ENCODE results near the gene CLCA2.

CLCA2 gene

DNA sequence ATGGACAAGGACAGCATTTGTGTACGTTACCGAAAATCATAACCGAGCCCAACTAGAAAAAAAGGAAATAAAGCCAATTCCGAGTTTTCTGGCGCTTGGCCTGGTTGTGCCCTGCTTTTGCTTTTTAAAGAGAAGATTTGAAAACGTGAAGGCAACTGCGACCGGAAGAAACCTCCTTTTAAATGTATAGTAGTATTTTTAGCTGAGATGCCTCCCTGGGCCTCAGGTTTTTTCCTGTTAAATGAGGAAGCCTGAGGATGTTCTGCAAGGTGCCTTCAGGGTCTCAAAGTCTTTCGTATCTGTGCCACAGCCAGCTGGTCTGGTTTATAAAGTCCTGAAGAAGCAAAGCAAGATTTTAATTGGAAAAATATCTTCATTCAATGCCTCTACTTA is 27.5 kb upstream of the CLCA2 start:
- in situ Hi-C loops (cut with MboI; ENCODE audit: low sequenced_read_pairs, unreplicated experiment) = loop anchor here (25.0 kb wide), 1 partner anchor 691 kb away; no protein-coding TSS in a partner anchor
- TF ChIP-seq, protein P1, sequence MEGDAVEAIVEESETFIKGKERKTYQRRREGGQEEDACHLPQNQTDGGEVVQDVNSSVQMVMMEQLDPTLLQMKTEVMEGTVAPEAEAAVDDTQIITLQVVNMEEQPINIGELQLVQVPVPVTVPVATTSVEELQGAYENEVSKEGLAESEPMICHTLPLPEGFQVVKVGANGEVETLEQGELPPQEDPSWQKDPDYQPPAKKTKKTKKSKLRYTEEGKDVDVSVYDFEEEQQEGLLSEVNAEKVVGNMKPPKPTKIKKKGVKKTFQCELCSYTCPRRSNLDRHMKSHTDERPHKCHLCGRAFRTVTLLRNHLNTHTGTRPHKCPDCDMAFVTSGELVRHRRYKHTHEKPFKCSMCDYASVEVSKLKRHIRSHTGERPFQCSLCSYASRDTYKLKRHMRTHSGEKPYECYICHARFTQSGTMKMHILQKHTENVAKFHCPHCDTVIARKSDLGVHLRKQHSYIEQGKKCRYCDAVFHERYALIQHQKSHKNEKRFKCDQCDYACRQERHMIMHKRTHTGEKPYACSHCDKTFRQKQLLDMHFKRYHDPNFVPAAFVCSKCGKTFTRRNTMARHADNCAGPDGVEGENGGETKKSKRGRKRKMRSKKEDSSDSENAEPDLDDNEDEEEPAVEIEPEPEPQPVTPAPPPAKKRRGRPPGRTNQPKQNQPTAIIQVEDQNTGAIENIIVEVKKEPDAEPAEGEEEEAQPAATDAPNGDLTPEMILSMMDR (IDR thresholded peaks at IDR 0.05; ENCODE audit: borderline replicate concordance, control extremely low read depth, extremely low read depth, insufficient read depth, missing control alignments) = no peak
- no peak for DNase-seq (ENCODE audit: low spot score)

DNA sequence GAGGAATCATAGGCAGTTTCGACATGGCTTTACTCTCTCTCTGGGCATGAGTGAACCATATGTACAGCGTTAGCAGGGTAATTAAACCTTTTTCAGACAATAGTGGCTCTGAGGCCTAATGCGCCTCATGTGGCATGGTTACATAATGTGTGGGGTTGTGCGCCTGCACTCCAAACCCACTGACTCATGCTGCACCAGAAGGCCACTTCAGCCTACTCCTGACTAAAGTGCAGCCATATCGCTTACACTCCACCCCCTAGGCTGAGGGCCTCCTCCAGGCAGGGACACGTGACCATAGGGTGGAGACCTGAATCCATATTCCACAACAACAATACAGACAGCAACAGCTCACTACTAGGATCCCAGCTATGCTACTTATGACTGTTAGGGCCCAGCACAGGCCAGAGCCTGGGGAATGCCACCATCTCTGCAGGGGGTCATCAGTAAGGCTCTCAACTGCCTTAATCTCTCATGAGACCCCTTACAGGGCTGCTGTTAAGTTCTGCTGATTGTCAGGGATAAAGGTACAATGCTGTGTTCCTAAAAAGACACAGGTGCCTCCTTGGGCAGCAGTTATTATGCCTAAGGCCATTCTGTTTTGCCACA is 14.5 kb upstream of the CLCA2 start:
- TF ChIP-seq, protein P1 (IDR thresholded peaks at IDR 0.05; ENCODE audit: borderline replicate concordance, control extremely low read depth, extremely low read depth, insufficient read depth, missing control alignments) = no peak
- no peak for DNase-seq (ENCODE audit: low spot score)
- in situ Hi-C loops (cut with MboI; ENCODE audit: low sequenced_read_pairs, unreplicated experiment) = no loop called here

DNA sequence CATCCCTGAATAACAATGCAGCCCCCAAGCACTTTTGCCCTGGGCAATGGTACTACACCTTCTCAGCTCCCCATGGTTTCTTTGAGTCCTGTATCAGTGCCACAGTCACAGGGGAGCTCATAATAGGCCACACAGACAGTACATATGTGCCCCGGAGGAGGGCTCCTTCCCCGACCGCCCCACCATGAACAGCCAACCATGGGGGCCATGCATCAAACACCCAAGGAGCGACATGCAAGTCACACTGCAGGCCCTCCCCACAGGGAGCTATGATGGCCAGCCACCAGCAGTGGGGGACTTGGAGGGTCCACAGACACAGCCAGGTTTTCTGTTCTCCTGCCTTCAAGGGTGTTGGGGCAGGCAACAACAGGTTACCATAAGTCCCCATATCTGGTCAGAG is 13.1 kb upstream of the CLCA2 start:
- in situ Hi-C loops (cut with MboI; ENCODE audit: low sequenced_read_pairs, unreplicated experiment) = no loop called here
- no peak for DNase-seq (ENCODE audit: low spot score)
- TF ChIP-seq, protein P1 (IDR thresholded peaks at IDR 0.05; ENCODE audit: borderline replicate concordance, control extremely low read depth, extremely low read depth, insufficient read depth, missing control alignments) = no peak

DNA sequence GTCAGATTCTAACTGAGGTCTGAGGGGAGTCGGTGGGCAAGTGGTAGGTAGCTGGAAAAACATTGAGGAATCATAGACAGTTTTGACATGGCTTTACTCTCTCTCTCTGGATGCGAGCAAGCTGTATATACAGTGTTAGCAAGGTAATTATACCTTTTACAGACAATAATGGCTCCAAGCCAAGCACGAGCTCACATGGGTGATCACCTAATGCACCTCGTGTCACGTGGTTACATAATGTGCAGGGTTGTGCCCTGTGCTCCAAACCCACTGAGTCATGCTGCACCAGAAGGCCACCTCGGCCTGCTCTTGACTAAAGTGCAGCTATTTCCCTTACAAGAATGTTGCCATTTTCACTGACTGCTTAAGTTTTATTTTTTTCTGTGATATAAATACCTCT is 7.6 kb upstream of the CLCA2 start:
- in situ Hi-C loops (cut with MboI; ENCODE audit: low sequenced_read_pairs, unreplicated experiment) = no loop called here
- no peak for DNase-seq (ENCODE audit: low spot score)
- TF ChIP-seq, protein P1 (IDR thresholded peaks at IDR 0.05; ENCODE audit: borderline replicate concordance, control extremely low read depth, extremely low read depth, insufficient read depth, missing control alignments) = no peak

DNA sequence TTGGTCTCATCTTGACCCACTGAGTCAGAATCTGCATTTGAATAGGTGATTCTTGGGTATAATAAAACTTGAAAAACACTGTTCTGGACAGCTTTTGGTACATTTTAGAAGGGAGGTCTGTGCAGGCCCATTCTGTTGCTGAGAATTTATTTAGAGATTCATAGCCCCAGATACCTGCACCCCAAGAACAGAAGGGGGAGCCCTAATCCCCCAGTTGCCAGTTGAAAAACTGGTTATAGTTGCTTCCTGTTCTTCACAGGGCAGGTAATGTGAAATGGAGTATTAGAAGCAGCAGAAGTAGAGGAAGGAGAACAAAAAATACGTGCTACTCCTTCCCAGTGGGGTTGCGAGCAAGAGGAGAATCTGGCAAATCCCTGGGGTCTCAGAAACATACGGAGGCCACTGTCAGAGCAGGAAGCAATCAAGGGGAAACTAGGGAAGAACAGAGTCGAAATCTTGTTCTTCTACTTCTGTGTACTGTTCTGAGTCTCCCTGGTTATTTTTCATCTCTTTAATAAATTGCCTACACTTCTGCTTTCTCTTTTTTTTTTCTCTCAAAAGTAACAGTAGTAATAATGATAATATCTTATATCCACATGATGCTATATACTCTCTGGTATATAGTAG is 4.6 kb upstream of the CLCA2 start:
- TF ChIP-seq, protein P1 (IDR thresholded peaks at IDR 0.05; ENCODE audit: borderline replicate concordance, control extremely low read depth, extremely low read depth, insufficient read depth, missing control alignments) = peak; percentile 54
- in situ Hi-C loops (cut with MboI; ENCODE audit: low sequenced_read_pairs, unreplicated experiment) = no loop called here
- peak; percentile 69 for DNase-seq (ENCODE audit: low spot score)

DNA sequence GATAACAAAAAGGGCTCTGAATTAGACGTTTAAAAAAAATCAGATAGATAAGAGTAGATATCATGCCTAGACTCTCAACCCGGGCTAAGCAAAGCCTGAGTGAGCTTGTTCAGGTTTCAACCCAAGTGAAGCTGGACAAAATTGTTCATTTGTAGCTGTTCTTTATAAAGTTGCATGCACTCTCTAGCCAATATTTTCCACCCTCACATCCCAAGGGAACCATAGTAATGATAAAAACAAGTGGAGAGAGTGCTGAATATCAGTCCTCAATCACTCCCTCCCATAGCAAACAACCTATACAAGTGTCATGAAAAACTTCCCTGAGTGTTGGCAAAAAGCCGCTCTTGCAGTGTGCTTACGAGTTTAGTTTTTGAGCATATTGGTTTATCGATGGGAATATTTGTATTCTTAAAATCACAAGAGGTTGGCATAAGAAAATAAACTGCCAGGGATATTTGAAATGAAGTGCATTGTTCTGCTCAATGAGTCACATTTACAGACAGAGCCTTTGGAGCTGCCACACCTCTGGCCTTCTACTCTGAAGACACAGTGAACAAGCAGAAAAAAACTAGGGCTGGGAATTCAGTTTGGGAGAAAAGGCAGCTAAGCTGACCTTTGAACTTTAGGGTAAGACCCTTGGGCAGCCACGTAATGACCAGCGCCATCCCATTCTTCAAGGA is 2.2 kb upstream of the CLCA2 start:
- no peak for DNase-seq (ENCODE audit: low spot score)
- in situ Hi-C loops (cut with MboI; ENCODE audit: low sequenced_read_pairs, unreplicated experiment) = no loop called here
- TF ChIP-seq, protein P1 (IDR thresholded peaks at IDR 0.05; ENCODE audit: borderline replicate concordance, control extremely low read depth, extremely low read depth, insufficient read depth, missing control alignments) = no peak
